Activated CD4-positive, alpha-beta T cell treated with anti-CD3 and anti-CD28 coated beads, Interleukin-2, amount 50 U/mL, for 4 hours (primary cell): ENCODE data around the gene FFAR3.
"Not testable (repeated sequence)": the region's sequence is repeated elsewhere in the genome, so short reads cannot be mapped to it uniquely, and the experiment has no call there.

Source experiments
- DNase-seq, 2 experiments: peaks; one replicate each; pipeline ENCODE4 v3.0.0-alpha.2; 2020

FFAR3 gene

GRCh38 chr19:35378356-35378755 is 20.1 kb downstream of the FFAR3 start:
- DNase-seq = no peak

GRCh38 chr19:35379545-35379944 is 21.3 kb downstream of the FFAR3 start:
- not testable (repeated sequence) for DNase-seq

DNA sequence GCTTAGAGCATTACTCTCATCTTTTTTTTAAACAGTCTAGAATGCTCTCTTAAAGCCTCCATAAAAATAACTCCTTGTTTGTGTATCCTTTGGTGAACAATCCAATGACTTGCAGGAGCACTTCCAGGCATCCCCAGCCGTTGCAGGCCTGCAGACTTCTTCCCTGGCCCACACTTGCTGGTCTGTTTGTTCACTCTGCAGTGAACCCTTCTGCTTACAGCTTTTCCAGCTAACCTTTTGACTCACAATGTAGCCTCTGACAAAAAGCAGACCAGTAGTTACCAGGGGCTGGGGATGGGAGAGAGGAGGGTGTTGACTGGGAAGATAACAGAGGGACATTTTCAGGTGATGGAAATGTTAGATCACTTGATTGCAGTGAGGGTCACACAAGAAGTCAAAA is 21.7 kb downstream of the FFAR3 start:
- DNase-seq = no peak

DNA sequence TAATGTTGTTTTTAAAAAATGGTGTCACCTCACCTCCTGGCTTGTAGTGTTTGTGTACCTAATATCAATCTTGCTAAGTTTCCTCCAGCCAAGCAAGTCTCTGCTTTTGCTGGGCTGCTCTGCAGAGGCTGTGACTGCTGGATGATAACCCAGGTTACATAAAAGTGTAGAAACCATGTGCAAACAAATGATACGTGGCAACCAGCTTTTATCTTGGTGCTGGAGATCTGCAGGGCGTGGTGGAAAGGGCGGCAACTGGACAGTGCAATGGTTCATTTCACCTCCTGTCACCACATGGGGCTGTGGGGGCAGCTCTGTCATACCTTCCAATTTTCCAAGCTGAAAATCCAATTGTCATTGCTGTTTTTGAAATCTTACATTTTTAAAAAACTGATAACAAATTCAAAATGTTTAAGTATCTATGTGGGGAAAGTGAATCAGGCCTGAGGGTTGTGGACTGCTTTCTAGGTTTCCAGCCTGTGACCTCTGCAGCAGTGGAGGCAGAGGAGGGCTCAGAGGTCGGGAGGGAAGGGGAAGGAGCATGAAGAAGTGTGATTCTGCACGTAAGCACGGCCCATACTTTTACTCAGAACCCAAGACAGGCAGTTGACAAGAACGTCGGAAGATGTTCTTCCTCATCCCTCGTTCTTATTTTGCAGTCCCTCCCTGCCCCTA is 22.3 kb downstream of the FFAR3 start:
- DNase-seq = no peak

- DNase-seq = no peak
Observed at GRCh38 chr19:35381318-35381717, 23.1 kb downstream of the FFAR3 start.

- no peak for DNase-seq
Observed at GRCh38 chr19:35381926-35382325, 23.7 kb downstream of the FFAR3 start.

DNA sequence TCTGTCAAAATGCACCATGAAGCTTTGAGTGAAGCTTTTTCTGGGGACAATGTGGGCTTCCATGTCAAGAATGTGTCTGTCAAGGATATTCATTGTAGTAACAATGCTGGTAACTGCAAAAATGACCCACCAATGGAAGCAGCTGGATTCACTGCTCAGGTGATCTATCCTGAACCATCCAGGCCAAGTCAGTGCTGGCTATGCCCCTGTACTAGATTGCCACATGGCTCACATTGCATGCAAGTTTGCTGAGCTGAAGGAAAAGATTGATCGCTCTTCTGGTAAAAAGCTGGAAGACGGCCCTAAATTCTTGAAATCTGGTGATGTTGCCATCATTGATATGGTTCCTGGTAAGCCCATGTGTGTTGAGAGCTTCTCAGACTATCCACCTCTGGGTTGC is 25.3 kb downstream of the FFAR3 start:
- DNase-seq = no peak

DNA sequence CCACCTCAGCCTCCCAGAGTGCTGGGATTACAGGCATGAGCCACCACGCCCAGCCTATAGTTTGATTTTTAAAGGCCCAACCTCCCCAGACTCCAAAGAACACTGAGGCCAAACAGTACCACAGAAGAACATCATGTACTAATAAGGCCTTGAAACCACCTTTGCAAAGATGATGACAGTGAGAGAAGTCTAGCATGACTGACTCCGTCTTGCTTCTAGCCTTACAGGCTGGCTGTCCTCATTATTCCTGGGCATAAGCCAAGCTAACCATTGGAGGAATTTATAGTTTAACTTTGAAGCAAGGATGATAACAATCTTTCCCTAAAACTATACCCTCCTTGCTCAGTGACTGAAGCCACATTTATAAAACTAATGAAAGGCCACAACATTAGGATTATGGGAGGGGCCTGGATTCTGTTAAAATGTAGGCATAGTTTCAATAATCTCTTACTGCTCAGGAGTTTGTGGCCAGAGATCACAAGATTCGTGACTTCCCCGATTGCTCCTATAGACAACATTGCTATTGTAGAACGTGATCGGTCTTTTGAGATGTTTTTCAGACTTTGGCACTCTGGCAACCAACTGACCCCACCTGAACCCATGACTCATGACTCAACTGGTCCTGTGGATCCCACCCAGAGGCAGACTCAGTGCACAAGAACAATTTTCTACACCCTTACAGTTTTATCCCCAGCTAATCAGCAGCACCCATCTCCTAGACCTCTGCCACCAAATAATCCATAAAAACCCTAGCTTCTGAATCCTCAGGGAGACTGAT is 30.2 kb downstream of the FFAR3 start:
- no peak for DNase-seq

DNA sequence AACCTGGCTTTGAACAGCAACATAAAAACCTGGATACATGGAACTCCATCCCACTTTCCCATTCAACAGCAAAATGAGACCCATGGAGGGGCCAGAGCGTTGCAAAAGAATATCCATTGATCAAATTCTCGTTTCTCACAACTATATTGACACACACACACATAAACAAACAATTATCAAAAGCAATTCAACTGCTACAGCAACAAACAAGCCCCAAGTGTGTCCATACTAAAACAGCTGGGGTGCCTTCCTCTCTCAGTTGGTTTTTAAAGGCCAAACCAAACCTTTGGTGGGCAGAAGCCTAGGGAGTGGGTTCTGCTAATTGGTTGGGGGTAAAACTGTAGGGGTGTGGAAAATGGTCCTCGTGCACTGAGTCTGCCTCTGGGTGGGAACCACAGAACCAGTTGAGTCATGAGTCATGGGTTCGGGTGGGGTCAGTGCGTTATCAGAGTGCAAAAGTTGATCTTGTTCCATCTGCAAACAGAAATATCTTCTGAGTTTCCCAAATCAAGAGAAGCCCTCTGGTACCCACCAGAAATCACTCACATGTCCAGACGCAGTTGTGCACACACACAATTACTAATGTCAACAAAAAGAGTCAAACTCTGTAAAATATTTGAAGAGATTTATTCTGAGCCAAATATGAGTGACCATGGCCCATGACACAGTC is 31.1 kb downstream of the FFAR3 start:
- no peak for DNase-seq

DNA sequence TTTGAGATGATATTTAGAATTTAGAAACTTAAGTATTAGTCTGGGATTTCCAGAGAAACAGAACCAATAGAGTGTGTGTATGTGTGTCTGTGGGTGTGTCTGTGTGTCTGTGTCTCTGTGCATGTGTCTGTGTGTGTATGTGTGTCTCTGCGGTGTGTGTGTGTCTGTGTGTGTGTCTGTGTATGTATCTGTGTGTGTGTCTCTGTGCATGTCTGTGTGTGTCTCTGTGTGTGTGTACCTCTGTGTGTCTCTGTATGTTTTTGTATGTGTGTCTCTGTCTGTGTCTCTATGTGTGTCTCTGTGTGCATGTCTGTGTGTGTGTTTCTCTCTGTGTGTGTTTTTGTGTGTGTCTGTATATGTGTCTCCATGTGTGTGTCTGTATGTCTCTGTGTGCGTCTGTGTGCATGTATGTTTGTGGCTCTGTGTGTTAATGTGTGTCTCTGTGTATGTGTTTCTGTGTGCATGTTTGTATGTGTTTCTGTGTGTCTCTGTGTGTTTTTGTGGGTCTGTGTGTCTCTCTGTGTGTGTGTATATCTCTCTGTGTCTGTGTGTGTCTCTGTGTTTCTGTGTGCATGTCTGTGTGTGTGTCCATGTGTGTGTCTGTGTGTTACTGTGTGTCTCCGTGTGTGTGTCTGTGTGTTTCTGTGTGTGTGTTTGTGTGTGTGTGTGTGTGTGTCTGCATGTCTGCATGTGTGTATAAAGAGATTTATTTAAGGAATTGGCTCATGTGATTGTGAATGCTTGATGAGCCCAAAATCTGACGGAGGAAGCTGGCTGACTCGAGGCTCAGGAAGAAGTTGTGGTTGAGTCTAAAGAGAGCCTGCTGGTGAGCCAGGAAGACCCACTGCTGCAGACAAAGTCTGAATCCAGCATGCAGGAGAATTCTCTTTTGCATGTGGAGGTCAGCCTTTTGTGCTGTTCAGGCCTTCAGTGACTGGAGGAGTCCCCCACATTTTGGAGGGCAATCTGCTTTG is 34.8 kb downstream of the FFAR3 start:
- DNase-seq = no peak

GRCh38 chr19:35395382-35396199 is 37.3 kb downstream of the FFAR3 start:
- no peak for DNase-seq

- no peak for DNase-seq
Observed at GRCh38 chr19:35396240-35396885, 38.1 kb downstream of the FFAR3 start.

DNA sequence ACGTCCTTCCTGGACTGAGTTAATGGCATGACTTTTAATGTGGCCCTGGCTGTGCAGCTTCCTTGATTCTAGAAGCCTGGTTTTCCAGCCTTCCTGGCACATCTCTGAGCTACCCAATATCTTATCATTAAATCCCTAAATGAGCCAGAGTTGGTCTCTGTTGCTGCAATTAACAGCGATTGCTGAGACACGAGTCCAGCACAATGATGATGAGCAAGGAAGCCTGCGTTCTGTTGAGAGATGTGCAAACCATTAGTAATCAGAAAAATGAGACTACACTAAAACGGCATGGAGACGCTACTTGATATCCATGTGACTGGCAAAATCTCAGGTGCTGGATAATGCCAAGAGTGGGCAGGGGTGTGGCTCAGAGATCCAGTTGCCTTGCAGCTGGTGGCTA is 38.8 kb downstream of the FFAR3 start:
- DNase-seq = no peak

DNA sequence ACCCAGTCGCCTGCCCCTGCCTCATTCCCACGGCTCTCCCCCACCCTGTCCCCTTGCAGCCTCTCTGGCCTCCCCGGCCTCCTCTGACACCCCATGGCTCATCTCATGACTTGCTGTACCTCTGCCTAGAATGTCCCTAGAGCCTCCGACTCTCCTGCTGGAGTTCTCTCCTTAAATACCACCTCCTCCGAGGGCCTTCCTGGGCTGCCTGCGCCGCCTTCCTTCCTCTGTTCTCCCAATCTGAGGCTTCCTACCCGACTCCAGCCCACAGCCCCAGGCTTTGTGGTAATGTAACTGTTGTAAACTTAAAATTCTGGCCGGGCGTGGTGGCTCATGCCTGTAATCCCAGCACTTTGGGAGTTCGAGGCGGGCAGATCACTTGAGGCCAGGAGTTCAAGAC is 40.3 kb downstream of the FFAR3 start:
- DNase-seq = no peak

GRCh38 chr19:35399231-35399630 is 41.0 kb downstream of the FFAR3 start:
- DNase-seq = no peak

GRCh38 chr19:35399948-35400772 is 41.9 kb downstream of the FFAR3 start:
- no peak for DNase-seq

GRCh38 chr19:35400773-35401100 is 42.5 kb downstream of the FFAR3 start:
- DNase-seq = no peak

DNA sequence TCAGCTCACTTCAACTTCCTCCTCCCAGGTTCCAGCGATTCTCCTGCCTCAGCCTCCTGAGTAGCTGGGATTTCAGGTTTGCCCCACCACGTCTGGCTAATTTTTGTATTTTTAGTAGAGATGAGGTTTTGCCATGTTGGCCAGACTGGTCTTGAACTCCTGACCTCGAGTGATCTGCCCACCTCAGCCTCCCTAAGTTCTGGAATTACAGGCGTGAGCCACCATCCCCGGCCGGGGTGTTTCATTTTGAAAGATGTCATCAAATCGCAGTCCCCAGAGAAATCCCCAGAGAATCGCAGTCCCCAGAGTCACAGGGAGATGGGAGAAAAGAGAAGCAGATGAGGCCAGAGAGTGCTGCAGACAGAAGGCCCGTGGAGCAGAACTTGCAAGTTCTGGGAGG is 43.2 kb downstream of the FFAR3 start:
- DNase-seq = not testable (repeated sequence)

GRCh38 chr19:35403116-35403760 is 45.0 kb downstream of the FFAR3 start:
- no peak for DNase-seq
